Mesodermal cell (in vitro differentiated cells): ENCODE measurements around the gene KLK10.
"Not testable (repeated sequence)": the region's sequence is repeated elsewhere in the genome, so short reads cannot be mapped to it uniquely, and the experiment has no call there.

Source experiments
- H3K27ac ChIP-seq: 2 replicates; pipeline ENCODE4 v1.7.0; 2013; ENCODE audit warnings: mild to moderate bottlenecking, low read depth, low read length, moderate library complexity; ENCODE audit not compliant: severe bottlenecking
- H3K36me3 ChIP-seq: 2 replicates; pipeline ENCODE4 v1.7.1; 2013; ENCODE audit warnings: mild to moderate bottlenecking, low read length, moderate library complexity; ENCODE audit not compliant: control insufficient read depth, insufficient read depth
- H3K4me1 ChIP-seq: one replicate; pipeline ENCODE4 v1.7.1; 2013; ENCODE audit warnings: mild to moderate bottlenecking, low read length; ENCODE audit not compliant: insufficient read depth, control insufficient read depth, poor library complexity, severe bottlenecking
- H3K4me3 ChIP-seq: 2 replicates; pipeline ENCODE4 v1.7.0; 2013; ENCODE audit warnings: low read length, control low read depth, mild to moderate bottlenecking; ENCODE audit not compliant: insufficient read depth, poor library complexity, severe bottlenecking; ENCODE audit errors: extremely low read depth
- H3K9me3 ChIP-seq: 2 replicates; pipeline ENCODE4 v1.7.1; 2013; ENCODE audit warnings: mild to moderate bottlenecking, low read length, moderate library complexity; ENCODE audit not compliant: control insufficient read depth
- WGBS, 2 experiments: methylation state at CpG; one replicate each; pipeline ENCODE4 v1.1.5; 2013; ENCODE audit warnings: missing lambda C conversion rate in 2 of 2; ENCODE audit not compliant: insufficient coverage in 2 of 2; 5-methylcytosine and 5-hydroxymethylcytosine counted together

The KLK10 gene

DNA sequence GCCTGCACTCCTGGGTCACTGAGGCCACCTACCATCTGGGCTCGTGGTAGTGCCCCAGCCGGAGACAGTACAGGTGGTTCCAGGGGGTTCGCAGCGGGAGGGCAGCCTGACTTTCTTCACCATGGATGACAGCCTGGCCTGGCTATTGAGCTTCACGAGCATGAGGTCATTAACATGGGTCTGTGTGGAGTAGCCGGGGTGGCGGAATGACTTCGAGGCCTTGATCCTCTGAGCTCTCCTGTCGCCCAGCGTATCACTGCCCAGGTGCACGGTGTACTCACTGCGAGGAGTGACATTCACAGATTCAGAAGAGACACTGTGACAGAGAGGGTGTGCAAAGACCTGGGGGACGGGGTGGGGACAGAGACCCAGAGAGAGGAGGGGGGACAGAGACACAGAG, 39.3 kb downstream of the KLK10 start:
- Histone ChIP-seq H3K4me3 (no peak overlapping the region), H3K9me3 (no peaks in the 10 kb centered on the region), H3K27ac (no peak overlapping the region), H3K36me3 (no peaks in the 10 kb centered on the region), H3K4me1 (peaks cover 8% of the 10 kb centered on the region)
- 84 to 91% methylated on average over 12 of the region's 13 CpGs for WGBS, 2 experiments

GRCh38 chr19:50979758-50980157, 39.8 kb downstream of the KLK10 start:
- Histone ChIP-seq H3K4me1 (peaks cover 8% of the 10 kb centered on the region), H3K4me3 (no peak overlapping the region), H3K27ac (no peak overlapping the region), H3K9me3 (no peaks in the 10 kb centered on the region), H3K36me3 (no peaks in the 10 kb centered on the region)
- WGBS, 2 experiments = 42 to 61% methylated on average over 5 to 8 of the region's 8 CpGs

DNA sequence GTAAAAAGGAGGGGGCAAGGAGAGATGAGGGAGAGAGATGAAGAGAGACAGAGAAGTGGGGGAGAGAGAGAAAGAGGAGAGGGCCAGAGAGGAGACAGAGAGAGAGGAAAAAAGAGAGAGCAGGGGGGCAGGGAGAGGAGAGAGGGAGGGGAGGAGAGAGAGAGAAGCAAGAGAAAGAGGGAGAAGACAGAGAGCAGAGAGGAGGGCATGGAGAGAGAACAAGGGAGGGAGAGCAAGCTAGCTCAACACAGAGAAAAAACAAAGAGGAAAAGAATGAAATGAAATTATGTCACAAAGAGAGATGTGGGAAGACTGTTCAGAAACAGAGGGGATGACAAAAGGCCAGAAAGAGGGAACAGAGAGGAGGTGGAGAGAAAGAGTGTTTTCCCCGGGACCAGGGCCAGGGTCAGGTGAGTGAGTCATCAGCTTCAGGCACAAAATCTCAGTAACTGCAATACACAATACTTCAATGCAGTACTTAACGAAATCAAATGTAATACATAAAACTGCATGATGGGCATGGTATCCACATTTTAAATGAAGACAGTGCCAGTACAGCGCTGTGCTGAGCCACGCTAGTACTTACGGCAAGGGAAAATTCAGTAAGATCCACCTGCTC, 40.6 kb downstream of the KLK10 start:
- peaks cover 8% of the 10 kb centered on the region for H3K4me1 ChIP-seq
- 92 to 96% methylated on average over 4 of the region's 5 CpGs for WGBS, 2 experiments

DNA sequence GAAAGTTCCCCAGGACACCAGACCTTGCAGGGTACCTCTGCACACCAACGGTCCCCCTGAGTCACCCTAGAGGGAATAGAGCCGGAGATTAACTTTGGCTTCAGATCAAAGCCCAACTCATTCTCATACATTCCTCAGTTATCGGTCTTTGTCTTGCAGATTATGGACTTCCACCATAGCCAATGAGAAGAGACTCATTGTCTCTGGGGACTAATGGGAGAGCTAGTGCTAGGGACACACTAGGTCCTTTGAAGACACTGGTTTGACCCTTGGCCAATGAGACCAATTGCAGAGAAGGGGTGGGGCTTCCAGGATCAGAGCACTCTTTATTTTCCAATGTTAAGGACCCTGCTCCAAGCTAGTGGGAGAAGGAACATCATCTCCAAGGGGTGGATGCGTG, 41.9 kb downstream of the KLK10 start:
- Histone ChIP-seq H3K27ac (no peak overlapping the region), H3K4me1 (peaks cover 8% of the 10 kb centered on the region), H3K9me3 (no peaks in the 10 kb centered on the region), H3K36me3 (no peaks in the 10 kb centered on the region), H3K4me3 (no peak overlapping the region)
- 80 to 96% methylated on average over 2 to 4 of the region's 4 CpGs for WGBS, 2 experiments

More for the DNA sequence above, 40.6 kb downstream of the KLK10 start:
- no peaks in the 10 kb centered on the region for H3K9me3 ChIP-seq
- H3K4me3 ChIP-seq = no peak overlapping the region
- H3K36me3 ChIP-seq = no peaks in the 10 kb centered on the region
- no peak overlapping the region for H3K27ac ChIP-seq

GRCh38 chr19:50975766-50976165, 43.7 kb downstream of the KLK10 start:
- H3K9me3 ChIP-seq = no peaks in the 10 kb centered on the region
- no peak overlapping the region for H3K27ac ChIP-seq
- WGBS, 2 experiments = 42 to 52% methylated on average over 7 to 8 of the region's 8 CpGs
- H3K4me1 ChIP-seq = peaks cover 4% of the 10 kb centered on the region
- H3K4me3 ChIP-seq = no peak overlapping the region
- H3K36me3 ChIP-seq = no peaks in the 10 kb centered on the region

GRCh38 chr19:50974702-50975556, 44.6 kb downstream of the KLK10 start:
- Histone ChIP-seq H3K9me3 (no peaks in the 10 kb centered on the region), H3K27ac (peak overlapping the region; percentile 37), H3K36me3 (no peaks in the 10 kb centered on the region), H3K4me3 (no peak overlapping the region), H3K4me1 (peaks cover 4% of the 10 kb centered on the region)
- 55 to 60% methylated on average over 2 of the region's 9 CpGs for WGBS, 2 experiments

DNA sequence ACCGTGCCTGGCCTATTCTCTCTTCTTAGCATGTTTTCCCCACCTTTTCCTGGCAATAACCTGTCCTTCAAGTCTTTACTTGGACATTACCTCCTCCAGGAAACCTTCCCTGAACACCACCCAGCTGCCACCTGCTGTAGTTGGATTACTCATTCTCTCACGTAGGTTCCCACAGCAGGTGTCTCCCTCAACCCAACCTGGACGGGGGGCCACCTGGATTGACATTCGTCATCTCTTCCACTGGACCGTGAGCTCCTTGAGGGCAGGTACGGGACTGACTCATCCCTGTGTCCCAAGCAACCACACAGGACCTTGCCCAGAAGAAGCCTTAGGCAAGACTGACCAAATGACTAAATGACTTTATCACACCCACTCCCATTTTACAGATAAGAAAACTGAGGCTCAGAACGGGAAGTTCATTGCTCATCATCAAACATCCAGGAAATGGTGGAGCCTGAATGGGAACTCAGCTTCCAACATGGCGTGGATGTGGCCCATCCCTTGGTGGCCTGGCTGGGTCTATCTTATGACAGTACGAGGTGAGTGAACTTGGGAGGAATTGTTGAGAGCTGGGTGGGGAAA, 46.6 kb downstream of the KLK10 start:
- no peak overlapping the region for H3K4me3 ChIP-seq
- WGBS, 2 experiments = 75 to 82% methylated on average over 6 to 9 of the region's 9 CpGs
- peaks cover 6% of the 10 kb centered on the region for H3K4me1 ChIP-seq
- H3K27ac ChIP-seq = no peak overlapping the region
- H3K9me3 ChIP-seq = no peaks in the 10 kb centered on the region
- no peaks in the 10 kb centered on the region for H3K36me3 ChIP-seq

GRCh38 chr19:50969810-50970209, 49.7 kb downstream of the KLK10 start:
- not testable (repeated sequence) for H3K4me1 ChIP-seq, H3K27ac ChIP-seq, H3K36me3 ChIP-seq, H3K9me3 ChIP-seq, H3K4me3 ChIP-seq
- 85 to 97% methylated on average over 2 to 3 of the region's 3 CpGs for WGBS, 2 experiments

- Histone ChIP-seq H3K4me1 (peaks cover 6% of the 10 kb centered on the region), H3K4me3 (no peak within 1 kb of the TSS), H3K27ac (no peak within 1 kb of the TSS), H3K36me3 (no peaks in the 10 kb centered on the region), H3K9me3 (no peaks in the 10 kb centered on the region)
- WGBS, 2 experiments = 82 to 89% methylated on average over 17 to 19 of the region's 19 CpGs
Measured at GRCh38 chr19:50969413-50969760, 50.1 kb downstream of the KLK10 start, which contains the start of gene KLK6. TSS of gene KLK6 (minus strand) at chr19:50969591. CDS start at chr19:50968104, 1,487 bp downstream.

DNA sequence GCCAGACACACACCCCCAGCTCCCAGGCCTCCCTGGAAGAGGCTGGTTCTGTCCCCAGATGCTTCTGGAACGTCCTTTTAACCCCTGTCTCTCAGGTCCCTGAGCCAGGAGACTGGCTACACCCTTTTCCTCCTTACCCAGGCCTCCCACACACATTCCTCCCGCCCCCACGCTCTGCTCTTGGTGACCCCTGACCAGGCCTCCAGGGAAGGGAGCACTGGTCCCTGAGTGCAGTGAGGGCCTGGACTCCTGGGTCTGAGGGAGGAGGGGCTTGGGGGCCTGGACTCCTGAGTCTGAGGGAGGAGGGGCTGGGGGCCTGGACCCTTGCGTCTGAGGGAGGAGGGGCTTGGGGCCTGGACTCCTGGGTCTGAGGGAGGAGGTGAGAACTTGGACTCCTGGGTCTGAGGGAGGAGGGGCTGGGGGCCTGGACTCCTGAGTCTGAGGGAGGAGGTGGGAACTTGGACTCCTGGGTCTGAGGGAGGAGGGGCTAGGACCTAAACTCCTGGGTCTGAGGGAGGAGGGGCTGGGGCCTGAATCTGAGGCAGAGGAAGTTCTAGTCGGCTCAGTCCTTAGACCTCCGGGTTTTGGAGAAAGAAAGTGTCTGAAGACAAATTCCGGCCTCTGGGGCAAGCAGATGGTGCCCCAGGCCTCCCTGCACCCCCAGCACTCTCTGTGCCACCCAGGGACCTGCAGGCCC, 50.6 kb downstream of the KLK10 start:
- Histone ChIP-seq H3K4me3 (no peak overlapping the region), H3K4me1 (peaks cover 6% of the 10 kb centered on the region), H3K27ac (no peak overlapping the region), H3K36me3 (no peaks in the 10 kb centered on the region), H3K9me3 (no peaks in the 10 kb centered on the region)
- 66 to 85% methylated on average over 4 to 5 of the region's 7 CpGs for WGBS, 2 experiments
